PFSK-1 (cell line): ENCODE data around the gene CALD1.

Experiments
- POLR2AphosphoS5 ChIP-seq: IDR thresholded peaks from 2 replicates; pipeline ENCODE4 v1.6.1; 2012; ENCODE audit warnings: low read depth, mild to moderate bottlenecking, control low read depth, low read length, moderate library complexity
- TAF1 ChIP-seq: IDR thresholded peaks from 2 replicates; pipeline ENCODE4 v1.6.1; 2012; ENCODE audit warnings: low read length, control low read depth, borderline replicate concordance; ENCODE audit not compliant: insufficient read depth
- TF ChIP-seq, protein P1 (sequence below), 2 experiments: IDR thresholded peaks; 2 replicates each; pipeline versions ENCODE4 v1.6.1 to v1.8.0; 2011 to 2012; ENCODE audit warnings: low read depth in 2 of 2, low read length in 2 of 2, control low read depth in 1 of 2, inconsistent platforms in 1 of 2, mild to moderate bottlenecking in 1 of 2, moderate library complexity in 1 of 2; ENCODE audit not compliant: insufficient read depth in 1 of 2

DNA sequence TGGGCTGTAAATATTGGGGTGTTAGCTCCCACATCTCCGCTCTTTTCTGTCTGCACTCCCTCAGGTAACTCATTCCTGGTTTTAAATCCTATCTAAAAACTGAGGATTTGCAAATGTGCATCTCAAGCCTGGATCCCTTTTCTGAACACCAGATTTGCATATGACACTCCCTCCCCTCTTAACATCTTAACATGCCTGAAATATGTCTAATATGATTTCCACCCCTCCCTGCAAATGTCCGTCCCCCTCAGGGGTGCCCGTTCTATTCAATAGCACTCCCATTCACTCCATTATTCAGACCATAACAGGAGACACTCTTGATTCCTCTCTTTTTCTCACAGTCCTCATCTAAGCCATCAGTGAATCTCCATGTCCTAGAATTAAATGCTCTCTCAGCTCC lies 8.3 kb upstream of the CALD1 start:
- TF ChIP-seq POLR2AphosphoS5 (no peak), TAF1 (no peak)
- TF ChIP-seq, protein P1, sequence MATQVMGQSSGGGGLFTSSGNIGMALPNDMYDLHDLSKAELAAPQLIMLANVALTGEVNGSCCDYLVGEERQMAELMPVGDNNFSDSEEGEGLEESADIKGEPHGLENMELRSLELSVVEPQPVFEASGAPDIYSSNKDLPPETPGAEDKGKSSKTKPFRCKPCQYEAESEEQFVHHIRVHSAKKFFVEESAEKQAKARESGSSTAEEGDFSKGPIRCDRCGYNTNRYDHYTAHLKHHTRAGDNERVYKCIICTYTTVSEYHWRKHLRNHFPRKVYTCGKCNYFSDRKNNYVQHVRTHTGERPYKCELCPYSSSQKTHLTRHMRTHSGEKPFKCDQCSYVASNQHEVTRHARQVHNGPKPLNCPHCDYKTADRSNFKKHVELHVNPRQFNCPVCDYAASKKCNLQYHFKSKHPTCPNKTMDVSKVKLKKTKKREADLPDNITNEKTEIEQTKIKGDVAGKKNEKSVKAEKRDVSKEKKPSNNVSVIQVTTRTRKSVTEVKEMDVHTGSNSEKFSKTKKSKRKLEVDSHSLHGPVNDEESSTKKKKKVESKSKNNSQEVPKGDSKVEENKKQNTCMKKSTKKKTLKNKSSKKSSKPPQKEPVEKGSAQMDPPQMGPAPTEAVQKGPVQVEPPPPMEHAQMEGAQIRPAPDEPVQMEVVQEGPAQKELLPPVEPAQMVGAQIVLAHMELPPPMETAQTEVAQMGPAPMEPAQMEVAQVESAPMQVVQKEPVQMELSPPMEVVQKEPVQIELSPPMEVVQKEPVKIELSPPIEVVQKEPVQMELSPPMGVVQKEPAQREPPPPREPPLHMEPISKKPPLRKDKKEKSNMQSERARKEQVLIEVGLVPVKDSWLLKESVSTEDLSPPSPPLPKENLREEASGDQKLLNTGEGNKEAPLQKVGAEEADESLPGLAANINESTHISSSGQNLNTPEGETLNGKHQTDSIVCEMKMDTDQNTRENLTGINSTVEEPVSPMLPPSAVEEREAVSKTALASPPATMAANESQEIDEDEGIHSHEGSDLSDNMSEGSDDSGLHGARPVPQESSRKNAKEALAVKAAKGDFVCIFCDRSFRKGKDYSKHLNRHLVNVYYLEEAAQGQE (IDR thresholded peaks at IDR 0.05; ENCODE audit: insufficient read depth in 1 of 2, low read depth in 2 of 2, low read length in 2 of 2): no peak
